ENCODE results near the gene HIVEP3. TPM values are rescaled to one million over a fixed set of nuclear protein-coding genes. Genes with fewer than 3 reads are reported as not detected.

HIVEP3 gene
- total RNA-seq, 1 experiment from 2014 or later: not detected

GRCh38 chr1:41665962-41666917 is 252.5 kb downstream of the HIVEP3 start:
- Histone ChIP-seq H3K36me3 (no peaks in the 10 kb centered on the region), H3K27me3 (no peaks in the 10 kb centered on the region), H3K9me3 (no peaks in the 10 kb centered on the region), H3K4me3 (no peak overlapping the region)
- no peak for DNase-seq

- peak; percentile 43 for DNase-seq
- no peaks in the 10 kb centered on the region for H3K27me3 ChIP-seq
- H3K9me3 ChIP-seq: no peaks in the 10 kb centered on the region
- no peak overlapping the region for H3K4me3 ChIP-seq
- H3K36me3 ChIP-seq: no peaks in the 10 kb centered on the region
Observed at GRCh38 chr1:41664861-41665640, 253.7 kb downstream of the HIVEP3 start.

- Histone ChIP-seq H3K36me3 (no peaks in the 10 kb centered on the region), H3K9me3 (no peaks in the 10 kb centered on the region), H3K27me3 (no peaks in the 10 kb centered on the region), H3K4me3 (no peak overlapping the region)
- DNase-seq: no peak
Observed at GRCh38 chr1:41663671-41664400, 254.9 kb downstream of the HIVEP3 start.

- Histone ChIP-seq H3K36me3 (no peaks in the 10 kb centered on the region), H3K4me3 (peak overlapping the region; percentile 33; the same call in 1 of the 2 replicates), H3K27me3 (no peaks in the 10 kb centered on the region), H3K9me3 (no peaks in the 10 kb centered on the region)
- peak; percentile 70 for DNase-seq
Observed at GRCh38 chr1:41662765-41663437, 255.8 kb downstream of the HIVEP3 start.

- Histone ChIP-seq H3K4me3 (peak overlapping the region; percentile 43), H3K27me3 (no peaks in the 10 kb centered on the region), H3K36me3 (no peaks in the 10 kb centered on the region), H3K9me3 (no peaks in the 10 kb centered on the region)
- peak; percentile 63 for DNase-seq
Observed at GRCh38 chr1:41662061-41662764, 256.5 kb downstream of the HIVEP3 start.

GRCh38 chr1:41661428-41662060 is 257.2 kb downstream of the HIVEP3 start:
- peak; percentile 21 for DNase-seq
- Histone ChIP-seq H3K36me3 (no peaks in the 10 kb centered on the region), H3K27me3 (no peaks in the 10 kb centered on the region), H3K4me3 (peak overlapping the region; percentile 43), H3K9me3 (no peaks in the 10 kb centered on the region)

GRCh38 chr1:41660570-41661427 is 257.9 kb downstream of the HIVEP3 start:
- Histone ChIP-seq H3K36me3 (no peaks in the 10 kb centered on the region), H3K4me3 (peak overlapping the region; percentile 43), H3K9me3 (no peaks in the 10 kb centered on the region), H3K27me3 (no peaks in the 10 kb centered on the region)
- DNase-seq: no peak

- no peak for DNase-seq
- no peaks in the 10 kb centered on the region for H3K27me3 ChIP-seq
- H3K4me3 ChIP-seq: no peak overlapping the region
- H3K9me3 ChIP-seq: no peaks in the 10 kb centered on the region
- H3K36me3 ChIP-seq: no peaks in the 10 kb centered on the region
Observed at GRCh38 chr1:41659903-41660302, 258.8 kb downstream of the HIVEP3 start.

- H3K36me3 ChIP-seq: no peaks in the 10 kb centered on the region
- no peak for DNase-seq
- no peak overlapping the region for H3K4me3 ChIP-seq
- no peaks in the 10 kb centered on the region for H3K9me3 ChIP-seq
- H3K27me3 ChIP-seq: no peaks in the 10 kb centered on the region
Observed at GRCh38 chr1:41659159-41659495, 259.6 kb downstream of the HIVEP3 start.

- no peak for DNase-seq
- Histone ChIP-seq H3K4me3 (no peak overlapping the region), H3K27me3 (no peaks in the 10 kb centered on the region), H3K36me3 (no peaks in the 10 kb centered on the region), H3K9me3 (no peaks in the 10 kb centered on the region)
Observed at GRCh38 chr1:41658431-41659158, 260.1 kb downstream of the HIVEP3 start.

- Histone ChIP-seq H3K9me3 (no peaks in the 10 kb centered on the region), H3K36me3 (no peaks in the 10 kb centered on the region), H3K27me3 (no peaks in the 10 kb centered on the region), H3K4me3 (no peak overlapping the region)
- no peak for DNase-seq
Observed at GRCh38 chr1:41657679-41658295, 260.9 kb downstream of the HIVEP3 start.

GRCh38 chr1:41656825-41657500 is 261.8 kb downstream of the HIVEP3 start:
- no peaks in the 10 kb centered on the region for H3K36me3 ChIP-seq
- no peak overlapping the region for H3K4me3 ChIP-seq
- DNase-seq: no peak
- H3K27me3 ChIP-seq: no peaks in the 10 kb centered on the region
- H3K9me3 ChIP-seq: no peaks in the 10 kb centered on the region

- Histone ChIP-seq H3K9me3 (no peaks in the 10 kb centered on the region), H3K36me3 (no peaks in the 10 kb centered on the region), H3K27me3 (no peaks in the 10 kb centered on the region), H3K4me3 (no peak overlapping the region)
- DNase-seq: no peak
Observed at GRCh38 chr1:41656068-41656467, 262.7 kb downstream of the HIVEP3 start.

Data from MG63 (cell line).